RWPE2 (cell line): ENCODE measurements around the gene ARAP1.

Experiments
- ATAC-seq: fragments of 200-7000 bp; cut with Tn5 transposase; 3 replicates; pipeline ENCODE4 v1.9.1; 2021; ENCODE audit warnings: low read depth
- DNase-seq: peaks from one replicate; pipeline ENCODE4 v3.0.0-alpha.2; 2020; ENCODE audit warnings: low spot score
- H3K27ac ChIP-seq: fragments of 450-650 bp; 2 replicates; pipeline ENCODE4 v1.5.1; 2017; ENCODE audit warnings: mild to moderate bottlenecking; ENCODE audit not compliant: poor library complexity, severe bottlenecking
- H3K27me3 ChIP-seq: fragments of 250-450 bp; sonication (Bioruptor Pico); 2 replicates; pipeline ENCODE4 v1.5.1; 2021; ENCODE audit warnings: mild to moderate bottlenecking, moderate library complexity; ENCODE audit not compliant: insufficient read depth, poor library complexity, severe bottlenecking
- H3K36me3 ChIP-seq: fragments of 250-450 bp; sonication (Bioruptor Pico); 2 replicates; pipeline ENCODE4 v1.5.1; 2020; ENCODE audit warnings: low read depth, mild to moderate bottlenecking, moderate library complexity
- H3K4me1 ChIP-seq: fragments of 250-450 bp; sonication (Bioruptor Pico); 2 replicates; pipeline ENCODE4 v1.5.1; 2021; ENCODE audit warnings: mild to moderate bottlenecking, moderate library complexity; ENCODE audit not compliant: insufficient read depth, poor library complexity, severe bottlenecking
- H3K4me3 ChIP-seq: fragments of 250-450 bp; sonication (Bioruptor Pico); 2 replicates; pipeline ENCODE4 v1.5.1; 2021; ENCODE audit warnings: mild to moderate bottlenecking, moderate library complexity; ENCODE audit not compliant: severe bottlenecking
- H3K9me3 ChIP-seq: fragments of 250-450 bp; sonication (Bioruptor Pico); 2 replicates; pipeline ENCODE4 v1.5.1; 2021; ENCODE audit warnings: mild to moderate bottlenecking, moderate library complexity; ENCODE audit not compliant: severe bottlenecking
- TF ChIP-seq, protein P1 (sequence below): fragments of 450-650 bp; IDR thresholded peaks from one replicate; pipeline ENCODE4 v1.5.1; 2017; ENCODE audit warnings: mild to moderate bottlenecking, moderate library complexity; ENCODE audit not compliant: poor library complexity, severe bottlenecking

Gene ARAP1

DNA sequence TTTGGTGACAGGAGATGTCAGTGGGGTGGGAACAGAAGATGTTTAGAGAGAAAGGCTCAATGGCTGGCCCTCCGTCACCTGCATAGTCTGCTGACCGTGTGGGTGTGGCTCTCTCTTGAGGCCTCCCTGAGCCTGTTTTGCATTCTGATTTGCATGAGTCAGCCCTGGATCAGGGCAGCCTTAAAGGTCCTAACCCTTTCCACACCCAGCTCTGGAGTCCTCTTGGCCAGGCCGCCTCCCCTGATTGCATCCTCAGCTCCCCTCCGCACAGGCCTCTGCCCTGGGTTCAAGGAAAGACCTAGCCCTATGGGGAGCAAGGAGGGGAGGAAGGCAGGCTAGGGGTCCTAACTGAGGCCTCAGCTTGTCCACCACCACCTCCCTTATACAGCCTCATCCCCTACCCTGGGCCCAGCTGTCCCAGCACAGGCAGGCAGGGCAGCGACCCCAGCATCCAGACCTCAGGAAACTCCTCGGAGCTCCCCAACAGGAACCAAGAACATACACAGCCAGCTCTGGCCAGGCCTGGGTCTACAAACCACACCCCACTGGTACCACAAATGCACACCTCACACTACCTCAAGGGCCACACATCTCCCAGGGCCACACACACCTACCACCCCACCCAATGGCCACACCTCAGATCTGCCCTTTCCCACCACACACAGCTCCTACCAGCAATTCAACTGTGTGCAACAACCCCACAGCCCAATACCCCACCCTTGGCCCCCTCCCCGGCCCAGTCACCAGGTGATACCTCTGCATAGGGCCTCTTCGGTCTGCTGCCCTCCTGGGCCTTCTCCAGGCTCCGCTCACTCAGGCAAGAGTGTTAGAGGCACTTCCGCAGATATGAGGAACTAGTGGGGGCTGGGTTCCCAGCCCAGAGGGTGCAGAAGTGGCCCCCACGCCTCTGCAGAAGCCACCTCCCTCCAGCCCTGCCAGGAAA, 13.7 kb downstream of the ARAP1 start:
- TF ChIP-seq, protein P1, sequence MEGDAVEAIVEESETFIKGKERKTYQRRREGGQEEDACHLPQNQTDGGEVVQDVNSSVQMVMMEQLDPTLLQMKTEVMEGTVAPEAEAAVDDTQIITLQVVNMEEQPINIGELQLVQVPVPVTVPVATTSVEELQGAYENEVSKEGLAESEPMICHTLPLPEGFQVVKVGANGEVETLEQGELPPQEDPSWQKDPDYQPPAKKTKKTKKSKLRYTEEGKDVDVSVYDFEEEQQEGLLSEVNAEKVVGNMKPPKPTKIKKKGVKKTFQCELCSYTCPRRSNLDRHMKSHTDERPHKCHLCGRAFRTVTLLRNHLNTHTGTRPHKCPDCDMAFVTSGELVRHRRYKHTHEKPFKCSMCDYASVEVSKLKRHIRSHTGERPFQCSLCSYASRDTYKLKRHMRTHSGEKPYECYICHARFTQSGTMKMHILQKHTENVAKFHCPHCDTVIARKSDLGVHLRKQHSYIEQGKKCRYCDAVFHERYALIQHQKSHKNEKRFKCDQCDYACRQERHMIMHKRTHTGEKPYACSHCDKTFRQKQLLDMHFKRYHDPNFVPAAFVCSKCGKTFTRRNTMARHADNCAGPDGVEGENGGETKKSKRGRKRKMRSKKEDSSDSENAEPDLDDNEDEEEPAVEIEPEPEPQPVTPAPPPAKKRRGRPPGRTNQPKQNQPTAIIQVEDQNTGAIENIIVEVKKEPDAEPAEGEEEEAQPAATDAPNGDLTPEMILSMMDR = no peak
- no peak overlapping the region for H3K4me3 ChIP-seq
- peaks cover 69% of the 10 kb centered on the region for H3K4me1 ChIP-seq
- DNase-seq (no peak), ATAC-seq (peak; percentile 49)
- H3K27ac ChIP-seq = peak overlapping the region; percentile 66
- no peaks in the 10 kb centered on the region for H3K36me3 ChIP-seq
- no peaks in the 10 kb centered on the region for H3K9me3 ChIP-seq
- H3K27me3 ChIP-seq = no peaks in the 10 kb centered on the region

DNA sequence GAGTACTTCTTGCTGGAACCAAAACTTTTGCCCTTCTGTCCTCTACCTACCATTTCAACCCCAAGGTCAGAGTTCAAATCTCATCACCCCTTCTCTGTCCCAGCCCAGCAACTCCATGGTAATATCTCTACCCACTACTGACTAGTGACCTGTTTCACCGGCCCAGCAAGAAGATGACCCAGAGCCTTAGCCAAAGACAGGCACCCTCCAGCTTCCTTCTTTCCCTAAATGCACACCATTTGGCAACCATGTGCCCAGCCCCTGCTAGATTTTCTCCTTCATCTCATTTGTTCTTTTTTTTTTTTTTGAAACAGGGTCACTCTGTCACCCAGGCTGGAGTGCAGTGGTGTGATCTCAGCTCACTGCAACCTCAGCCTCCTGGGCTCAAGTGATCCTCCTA, 14.9 kb downstream of the ARAP1 start:
- H3K36me3 ChIP-seq = no peaks in the 10 kb centered on the region
- H3K4me3 ChIP-seq = no peak overlapping the region
- H3K9me3 ChIP-seq = no peaks in the 10 kb centered on the region
- DNase-seq (no peak), ATAC-seq (no peak)
- H3K4me1 ChIP-seq = peaks cover 62% of the 10 kb centered on the region
- no peaks in the 10 kb centered on the region for H3K27me3 ChIP-seq
- TF ChIP-seq, protein P1 = no peak
- peak overlapping the region; percentile 66 for H3K27ac ChIP-seq

DNA sequence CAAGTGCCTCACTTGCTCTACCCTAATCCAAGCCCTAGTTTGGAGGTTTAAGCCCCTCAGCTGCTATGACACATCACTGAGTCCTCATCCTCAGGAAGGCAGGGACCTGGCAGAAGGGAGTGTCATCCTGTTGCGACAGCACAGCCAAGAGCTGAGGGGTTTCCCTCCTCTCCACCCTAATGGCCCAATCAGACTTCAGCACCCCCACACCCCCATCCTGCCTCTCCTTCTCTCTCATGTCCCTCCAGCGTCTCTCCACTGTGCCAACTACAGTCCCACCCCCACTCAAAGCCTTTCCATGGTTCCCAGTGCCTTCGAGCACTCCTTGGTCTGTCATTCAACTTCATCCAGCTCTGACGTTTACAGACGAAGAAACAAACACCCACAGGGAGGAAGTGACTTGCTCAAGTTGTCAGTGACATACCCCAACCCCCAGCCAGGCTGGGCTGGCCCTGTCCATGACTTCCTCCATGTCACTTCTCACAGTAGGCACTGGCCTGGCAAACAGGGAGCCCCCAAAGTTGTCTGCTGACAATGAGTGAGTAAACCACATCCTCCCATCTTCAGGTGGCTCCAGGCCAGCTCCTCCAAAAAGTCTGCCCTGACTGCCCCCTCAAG, 15.6 kb downstream of the ARAP1 start:
- peak; percentile 61 for ATAC-seq
- TF ChIP-seq, protein P1 = no peak
- Histone ChIP-seq H3K27ac (peak overlapping the region; percentile 66), H3K4me3 (no peak overlapping the region), H3K9me3 (no peaks in the 10 kb centered on the region), H3K36me3 (no peaks in the 10 kb centered on the region), H3K27me3 (no peaks in the 10 kb centered on the region), H3K4me1 (peaks cover 54% of the 10 kb centered on the region)
- DNase-seq = no peak

DNA sequence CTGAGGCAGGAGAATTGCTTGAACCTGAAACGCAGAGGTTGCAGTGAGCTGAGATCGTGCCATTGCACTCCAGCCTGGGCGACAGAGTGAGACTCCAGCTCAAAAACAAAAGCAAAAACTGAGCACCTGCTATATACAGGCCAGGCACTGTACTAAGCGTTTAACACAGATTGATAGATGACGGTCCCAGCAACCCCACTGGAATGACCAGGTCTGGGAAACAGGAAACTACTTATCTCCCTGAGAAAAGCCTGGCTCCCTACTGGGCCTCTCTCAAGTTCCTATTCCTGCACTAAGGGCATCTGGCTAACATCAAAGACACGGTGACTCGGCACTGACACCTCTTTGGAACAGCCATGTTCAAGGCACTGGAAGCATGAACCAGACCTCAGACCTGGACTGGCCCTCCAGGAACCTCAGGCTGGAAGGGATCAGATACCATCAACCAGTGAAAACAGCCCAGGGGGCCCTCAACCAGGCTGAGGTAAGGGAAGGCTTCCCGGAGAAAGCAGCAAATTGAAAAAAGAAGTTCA, 16.6 kb downstream of the ARAP1 start:
- DNase-seq (no peak), ATAC-seq (0 out of 3 replicates have a peak, but pooled peaks have one; percentile 13)
- Histone ChIP-seq H3K4me1 (peaks cover 44% of the 10 kb centered on the region), H3K27me3 (no peaks in the 10 kb centered on the region), H3K27ac (peak overlapping the region; percentile 66), H3K9me3 (no peaks in the 10 kb centered on the region), H3K4me3 (no peak overlapping the region), H3K36me3 (no peaks in the 10 kb centered on the region)
- TF ChIP-seq, protein P1 = no peak
